ENCODE results near the gene SLC29A1. TPM values are rescaled to one million over a fixed set of nuclear protein-coding genes. Genes with fewer than 3 reads are reported as not detected.
A peak's percentile ranks its signal among the peaks of the same experiment; 100 is the strongest.

Gene SLC29A1
- total RNA-seq, 1 experiment from 2014 or later, result 54.7 TPM

GRCh38 chr6:44220913-44221290 lies 2.5 kb upstream of the SLC29A1 start:
- H2AFZ ChIP-seq (ENCODE audit: low read length), result no peak overlapping the region
- ATAC-seq (no peak), DNase-seq (no peak)
- H3K79me2 ChIP-seq (ENCODE audit: low read length), result peaks cover 21% of the 10 kb centered on the region
- H3K9me2 ChIP-seq (replicated peaks; ENCODE audit: low read length), result no peaks in the 10 kb centered on the region
- H3F3A ChIP-seq (ENCODE audit: low read length, unreplicated experiment), result peaks cover 4% of the 10 kb centered on the region
- H3K27ac ChIP-seq (ENCODE audit: low read length), result no peak overlapping the region
- H3K27me3 ChIP-seq (ENCODE audit: low read length), result no peaks in the 10 kb centered on the region
- no peak overlapping the region for H3K4me3 ChIP-seq (ENCODE audit: low read length)
- CTCF ChIA-PET, result interaction anchor here (1.0 kb wide), 1 partner anchor 17 kb away, joined by 3 read pairs; no protein-coding TSS in a partner anchor
- H3K9me3 ChIP-seq (ENCODE audit: low read length), result no peaks in the 10 kb centered on the region
- H3K4me1 ChIP-seq (ENCODE audit: insufficient read depth, low read length), result peaks cover 29% of the 10 kb centered on the region
- no peak overlapping the region for H3K9ac ChIP-seq (ENCODE audit: low read length)
- intact Hi-C loops (cut with micrococcal nuclease), result loop anchor here (1.0 kb wide), 1 partner anchor 16 kb away; no protein-coding TSS in a partner anchor
- H4K20me1 ChIP-seq (ENCODE audit: low read length), result peaks cover 5% of the 10 kb centered on the region; the same call in 1 of the 2 replicates
- no peaks in the 10 kb centered on the region for H3K36me3 ChIP-seq (ENCODE audit: low read depth, low read length)
- no peak overlapping the region for H3K4me2 ChIP-seq (ENCODE audit: low read length)
- POLR2A ChIA-PET (ENCODE audit: unreplicated experiment), result no interaction called here
- TF ChIP-seq EZH2 (IDR thresholded peaks at IDR 0.05; ENCODE audit: low read length, unreplicated experiment), result no peak
- TF ChIP-seq EZH2phosphoT487 (IDR thresholded peaks at IDR 0.05; ENCODE audit: borderline replicate concordance, low read length), result no peak
- TSS peak; percentile 9 for BruUV-seq (replicated peaks)

DNA sequence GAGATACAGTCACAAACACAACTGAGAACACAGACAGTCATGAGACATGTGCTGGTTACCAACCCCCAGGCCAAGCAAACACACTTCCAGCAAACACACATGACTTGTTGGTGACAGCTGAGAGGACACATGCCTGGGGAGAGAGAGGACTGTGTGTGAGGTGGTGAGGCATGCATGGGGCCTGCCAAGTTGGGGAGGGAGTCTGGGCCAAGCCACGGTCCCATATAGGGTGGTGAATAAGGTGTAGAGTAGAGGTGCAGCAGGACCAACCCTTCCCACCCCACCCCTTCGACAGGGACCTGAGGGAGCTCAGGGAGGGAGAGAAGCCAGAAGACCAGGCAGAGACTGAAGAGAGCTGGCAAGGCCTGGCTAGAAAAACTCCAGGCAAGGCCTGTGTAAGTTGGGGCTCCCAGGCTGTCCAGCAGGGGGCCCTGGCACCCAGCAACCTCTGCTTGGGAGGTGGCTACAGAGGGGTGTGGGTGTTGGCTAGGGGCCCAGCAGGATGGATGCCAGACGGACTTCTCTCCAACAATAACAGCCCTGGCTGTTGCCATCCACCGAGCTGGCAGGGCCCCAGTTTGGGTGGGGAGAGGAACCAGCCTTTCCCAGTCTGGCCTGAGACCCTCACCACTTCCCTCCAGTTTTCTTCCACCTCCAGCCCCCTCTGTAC lies 2.0 kb upstream of the SLC29A1 start:
- peak; percentile 81 for DNase-seq

GRCh38 chr6:44221961-44222335 lies 1.4 kb upstream of the SLC29A1 start:
- H2AFZ ChIP-seq (ENCODE audit: low read length), result no peak overlapping the region
- no peak overlapping the region for H3K4me3 ChIP-seq (ENCODE audit: low read length)
- intact Hi-C loops (cut with micrococcal nuclease), result loop anchor here (1.0 kb wide), 1 partner anchor 15 kb away; no protein-coding TSS in a partner anchor
- H3K36me3 ChIP-seq (ENCODE audit: low read depth, low read length), result no peaks in the 10 kb centered on the region
- no peak overlapping the region for H3K27ac ChIP-seq (ENCODE audit: low read length)
- no peak overlapping the region for H3K9ac ChIP-seq (ENCODE audit: low read length)
- ATAC-seq (no peak), DNase-seq (no peak)
- BruUV-seq (replicated peaks), result no TSS peak
- ChIA-PET POLR2A (ENCODE audit: unreplicated experiment) (interaction anchor here (0.6 to 0.7 kb wide), 2 partner anchors 34 to 462 kb away, joined by 3 to 24 read pairs; no protein-coding TSS in a partner anchor), CTCF (interaction anchor here (0.5 to 1.0 kb wide), 7 partner anchors 12 to 226 kb away, joined by 3 to 15 read pairs (median 7); partner anchors contain the start of gene SLC35B2)
- peaks cover 29% of the 10 kb centered on the region for H3K4me1 ChIP-seq (ENCODE audit: insufficient read depth, low read length)
- H4K20me1 ChIP-seq (ENCODE audit: low read length), result peaks cover 5% of the 10 kb centered on the region; the same call in 1 of the 2 replicates
- H3F3A ChIP-seq (ENCODE audit: low read length, unreplicated experiment), result peaks cover 4% of the 10 kb centered on the region
- TF ChIP-seq EZH2phosphoT487 (IDR thresholded peaks at IDR 0.05; ENCODE audit: borderline replicate concordance, low read length), result no peak
- no peak for TF ChIP-seq EZH2 (IDR thresholded peaks at IDR 0.05; ENCODE audit: low read length, unreplicated experiment)
- TF ChIP-seq, protein P1, sequence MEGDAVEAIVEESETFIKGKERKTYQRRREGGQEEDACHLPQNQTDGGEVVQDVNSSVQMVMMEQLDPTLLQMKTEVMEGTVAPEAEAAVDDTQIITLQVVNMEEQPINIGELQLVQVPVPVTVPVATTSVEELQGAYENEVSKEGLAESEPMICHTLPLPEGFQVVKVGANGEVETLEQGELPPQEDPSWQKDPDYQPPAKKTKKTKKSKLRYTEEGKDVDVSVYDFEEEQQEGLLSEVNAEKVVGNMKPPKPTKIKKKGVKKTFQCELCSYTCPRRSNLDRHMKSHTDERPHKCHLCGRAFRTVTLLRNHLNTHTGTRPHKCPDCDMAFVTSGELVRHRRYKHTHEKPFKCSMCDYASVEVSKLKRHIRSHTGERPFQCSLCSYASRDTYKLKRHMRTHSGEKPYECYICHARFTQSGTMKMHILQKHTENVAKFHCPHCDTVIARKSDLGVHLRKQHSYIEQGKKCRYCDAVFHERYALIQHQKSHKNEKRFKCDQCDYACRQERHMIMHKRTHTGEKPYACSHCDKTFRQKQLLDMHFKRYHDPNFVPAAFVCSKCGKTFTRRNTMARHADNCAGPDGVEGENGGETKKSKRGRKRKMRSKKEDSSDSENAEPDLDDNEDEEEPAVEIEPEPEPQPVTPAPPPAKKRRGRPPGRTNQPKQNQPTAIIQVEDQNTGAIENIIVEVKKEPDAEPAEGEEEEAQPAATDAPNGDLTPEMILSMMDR (conservative IDR thresholded peaks at IDR 0.05; ENCODE audit: low read depth, low read length), result no peak
- H3K9me2 ChIP-seq (replicated peaks; ENCODE audit: low read length), result no peaks in the 10 kb centered on the region
- no peaks in the 10 kb centered on the region for H3K9me3 ChIP-seq (ENCODE audit: low read length)
- H3K4me2 ChIP-seq (ENCODE audit: low read length), result peak overlapping the region; percentile 37; the same call in 1 of the 2 replicates
- H3K27me3 ChIP-seq (ENCODE audit: low read length), result no peaks in the 10 kb centered on the region
- H3K79me2 ChIP-seq (ENCODE audit: low read length), result peaks cover 30% of the 10 kb centered on the region

More for the DNA sequence above, 2.0 kb upstream of the SLC29A1 start:
- Histone ChIP-seq H3F3A (ENCODE audit: low read length, unreplicated experiment) (peaks cover 4% of the 10 kb centered on the region), H3K27me3 (ENCODE audit: low read length) (no peaks in the 10 kb centered on the region), H3K9me3 (ENCODE audit: low read length) (no peaks in the 10 kb centered on the region), H2AFZ (ENCODE audit: low read length) (no peak overlapping the region), H3K79me2 (ENCODE audit: low read length) (peaks cover 26% of the 10 kb centered on the region), H3K27ac (ENCODE audit: low read length) (no peak overlapping the region), H3K9me2 (replicated peaks; ENCODE audit: low read length) (no peaks in the 10 kb centered on the region), H3K4me2 (ENCODE audit: low read length) (peak overlapping the region; percentile 37; the same call in 1 of the 2 replicates), H3K36me3 (ENCODE audit: low read depth, low read length) (no peaks in the 10 kb centered on the region), H3K4me3 (ENCODE audit: low read length) (no peak overlapping the region), H3K9ac (ENCODE audit: low read length) (no peak overlapping the region), H3K4me1 (ENCODE audit: insufficient read depth, low read length) (peaks cover 29% of the 10 kb centered on the region), H4K20me1 (ENCODE audit: low read length) (peaks cover 5% of the 10 kb centered on the region; the same call in 1 of the 2 replicates)
- ATAC-seq, result peak; percentile 45
- no TSS peak for BruUV-seq (replicated peaks)
- no peak for TF ChIP-seq EZH2phosphoT487 (IDR thresholded peaks at IDR 0.05; ENCODE audit: borderline replicate concordance, low read length)
- TF ChIP-seq, protein P1 (conservative IDR thresholded peaks at IDR 0.05; ENCODE audit: low read depth, low read length), result peak; percentile 78
- CTCF ChIA-PET, result interaction anchor here (0.5 to 1.0 kb wide), 7 partner anchors 13 to 225 kb away, joined by 3 to 15 read pairs (median 7); partner anchors contain the start of gene SLC35B2
- POLR2A ChIA-PET (ENCODE audit: unreplicated experiment), result interaction anchor here (0.6 kb wide), 1 partner anchor 35 kb away, joined by 24 read pairs; no protein-coding TSS in a partner anchor
- intact Hi-C loops (cut with micrococcal nuclease), result loop anchor here (1.0 kb wide), 1 partner anchor 16 kb away; no protein-coding TSS in a partner anchor
